ENCODE results near the gene RXFP2. TPM values are rescaled to one million over a fixed set of nuclear protein-coding genes. Genes with fewer than 3 reads are reported as not detected.

RXFP2 gene
- total and polyA plus RNA-seq, 2 donors from 2014 or later, result 0.09 TPM; not detected in 1

- Histone ChIP-seq H3K4me3 (ENCODE audit: low read length in 3 of 3) (no peak overlapping the region), H3K27me3 (ENCODE audit: control insufficient read depth, insufficient read depth, low read length) (no peaks in the 10 kb centered on the region), H3K9ac (ENCODE audit: low read length in 3 of 3) (no peak overlapping the region), H3K4me1 (ENCODE audit: control insufficient read depth in 2 of 3, insufficient read depth in 2 of 3, low read depth in 1 of 3, low read length in 3 of 3) (no peaks in the 10 kb centered on the region), H3K27ac (ENCODE audit: low read depth in 2 of 2, low read length in 2 of 2) (no peak overlapping the region), H3K9me3 (ENCODE audit: control insufficient read depth in 2 of 3, insufficient read depth in 1 of 3, low read length in 3 of 3) (no peaks in the 10 kb centered on the region), H3K36me3 (ENCODE audit: control insufficient read depth in 2 of 3, insufficient read depth in 3 of 3, low read length in 3 of 3) (no peaks in the 10 kb centered on the region)
- TF ChIP-seq CTCF (IDR thresholded peaks at IDR 0.05; ENCODE audit: borderline replicate concordance, extremely low read depth, insufficient read depth), result no peak
- DNase-seq, result no peak
- FAIRE-seq, result no peak
- intact Hi-C loops (cut with DNase I), result no loop called here
These were observed 16.7 kb upstream of the RXFP2 start for GRCh38 chr13:31722673-31723072.

GRCh38 chr13:31725841-31726240 lies 13.5 kb upstream of the RXFP2 start:
- no peak for FAIRE-seq
- no peak overlapping the region for H3K4me3 ChIP-seq (ENCODE audit: low read length in 3 of 3)
- no peaks in the 10 kb centered on the region for H3K9me3 ChIP-seq (ENCODE audit: control insufficient read depth in 2 of 3, insufficient read depth in 1 of 3, low read length in 3 of 3)
- no peaks in the 10 kb centered on the region for H3K36me3 ChIP-seq (ENCODE audit: control insufficient read depth in 2 of 3, insufficient read depth in 3 of 3, low read length in 3 of 3)
- no peaks in the 10 kb centered on the region for H3K4me1 ChIP-seq (ENCODE audit: control insufficient read depth in 2 of 3, insufficient read depth in 2 of 3, low read depth in 1 of 3, low read length in 3 of 3)
- intact Hi-C loops (cut with DNase I), result no loop called here
- H3K9ac ChIP-seq (ENCODE audit: low read length in 3 of 3), result no peak overlapping the region
- no peak for TF ChIP-seq CTCF (IDR thresholded peaks at IDR 0.05; ENCODE audit: borderline replicate concordance, extremely low read depth, insufficient read depth)
- H3K27ac ChIP-seq (ENCODE audit: low read depth in 2 of 2, low read length in 2 of 2), result no peak overlapping the region
- H3K27me3 ChIP-seq (ENCODE audit: control insufficient read depth, insufficient read depth, low read length), result no peaks in the 10 kb centered on the region
- no peak for DNase-seq

GRCh38 chr13:31731921-31732320 lies 7.4 kb upstream of the RXFP2 start:
- no peak for TF ChIP-seq CTCF (IDR thresholded peaks at IDR 0.05; ENCODE audit: borderline replicate concordance, extremely low read depth, insufficient read depth)
- Histone ChIP-seq H3K9ac (ENCODE audit: low read length in 3 of 3) (no peak overlapping the region), H3K4me1 (ENCODE audit: control insufficient read depth in 2 of 3, insufficient read depth in 2 of 3, low read depth in 1 of 3, low read length in 3 of 3) (no peaks in the 10 kb centered on the region), H3K4me3 (ENCODE audit: low read length in 3 of 3) (no peak overlapping the region), H3K27ac (ENCODE audit: low read depth in 2 of 2, low read length in 2 of 2) (no peak overlapping the region), H3K9me3 (ENCODE audit: control insufficient read depth in 2 of 3, insufficient read depth in 1 of 3, low read length in 3 of 3) (no peaks in the 10 kb centered on the region), H3K27me3 (ENCODE audit: control insufficient read depth, insufficient read depth, low read length) (no peaks in the 10 kb centered on the region), H3K36me3 (ENCODE audit: control insufficient read depth in 2 of 3, insufficient read depth in 3 of 3, low read length in 3 of 3) (no peaks in the 10 kb centered on the region)
- intact Hi-C loops (cut with DNase I), result loop anchor here (10.0 kb wide), 1 partner anchor 297 kb away; no protein-coding TSS in a partner anchor
- DNase-seq (no peak), FAIRE-seq (no peak)

GRCh38 chr13:31733066-31733465 lies 6.3 kb upstream of the RXFP2 start:
- Histone ChIP-seq H3K4me3 (ENCODE audit: low read length in 3 of 3) (no peak overlapping the region), H3K4me1 (ENCODE audit: control insufficient read depth in 2 of 3, insufficient read depth in 2 of 3, low read depth in 1 of 3, low read length in 3 of 3) (no peaks in the 10 kb centered on the region), H3K9me3 (ENCODE audit: control insufficient read depth in 2 of 3, insufficient read depth in 1 of 3, low read length in 3 of 3) (no peaks in the 10 kb centered on the region), H3K27ac (ENCODE audit: low read depth in 2 of 2, low read length in 2 of 2) (no peak overlapping the region), H3K36me3 (ENCODE audit: control insufficient read depth in 2 of 3, insufficient read depth in 3 of 3, low read length in 3 of 3) (no peaks in the 10 kb centered on the region), H3K9ac (ENCODE audit: low read length in 3 of 3) (no peak overlapping the region), H3K27me3 (ENCODE audit: control insufficient read depth, insufficient read depth, low read length) (no peaks in the 10 kb centered on the region)
- intact Hi-C loops (cut with DNase I), result loop anchor here (10.0 kb wide), 1 partner anchor 298 kb away; no protein-coding TSS in a partner anchor
- DNase-seq (no peak), FAIRE-seq (no peak)
- no peak for TF ChIP-seq CTCF (IDR thresholded peaks at IDR 0.05; ENCODE audit: borderline replicate concordance, extremely low read depth, insufficient read depth)

Measured in kidney (tissue), 14 donors.